GM19395 (cell line): ENCODE results near the gene TGM1.
"Not testable (repeated sequence)": the region's sequence is repeated elsewhere in the genome, so short reads cannot be mapped to it uniquely, and the experiment has no call there.

Source experiments
- ATAC-seq: cut with Tn5 transposase; IDR thresholded peaks from one replicate; pipeline ENCODE4 v1.9.1; 2021; ENCODE audit warnings: mild to moderate bottlenecking, moderate library complexity; ENCODE audit not compliant: unreplicated experiment

TGM1 gene

GRCh38 chr14:24255438-24255837, 7.5 kb downstream of the TGM1 start:
- ATAC-seq = no peak

GRCh38 chr14:24254630-24255392, 8.2 kb downstream of the TGM1 start:
- no peak for ATAC-seq

GRCh38 chr14:24253936-24254335, 9.0 kb downstream of the TGM1 start:
- no peak for ATAC-seq

GRCh38 chr14:24252289-24253124, 10.5 kb downstream of the TGM1 start:
- ATAC-seq = no peak

- no peak for ATAC-seq
Observed at GRCh38 chr14:24251880-24252288, 11.1 kb downstream of the TGM1 start.

- no peak for ATAC-seq
Observed at GRCh38 chr14:24250354-24250753, 12.6 kb downstream of the TGM1 start.

GRCh38 chr14:24249230-24250021, 13.6 kb downstream of the TGM1 start:
- ATAC-seq = no peak

- no peak for ATAC-seq
Observed at GRCh38 chr14:24247422-24247821, 15.6 kb downstream of the TGM1 start.

GRCh38 chr14:24246765-24247212, 16.2 kb downstream of the TGM1 start:
- ATAC-seq = no peak

- ATAC-seq = not testable (repeated sequence)
Observed at GRCh38 chr14:24245350-24245749, 17.6 kb downstream of the TGM1 start.

GRCh38 chr14:24243336-24243836, 19.6 kb downstream of the TGM1 start:
- no peak for ATAC-seq

GRCh38 chr14:24241829-24242443, 21.0 kb downstream of the TGM1 start:
- peak; percentile 78 for ATAC-seq

GRCh38 chr14:24240110-24240918, 22.7 kb downstream of the TGM1 start:
- ATAC-seq = no peak

- ATAC-seq = no peak
Observed at GRCh38 chr14:24238527-24239037, 24.4 kb downstream of the TGM1 start.

GRCh38 chr14:24238123-24238522, 24.9 kb downstream of the TGM1 start:
- no peak for ATAC-seq

GRCh38 chr14:24237463-24237955, 25.5 kb downstream of the TGM1 start:
- no peak for ATAC-seq

GRCh38 chr14:24236689-24237462, 26.1 kb downstream of the TGM1 start:
- ATAC-seq = no peak

GRCh38 chr14:24235804-24236688, 26.9 kb downstream of the TGM1 start:
- no peak for ATAC-seq
